ENCODE measurements around the gene NLRC5. TPM values are rescaled to one million over a fixed set of nuclear protein-coding genes. Genes with fewer than 3 reads are reported as not detected.
"Not testable (repeated sequence)": the region's sequence is repeated elsewhere in the genome, so short reads cannot be mapped to it uniquely, and the experiment has no call there.

The NLRC5 gene
- total and polyA plus RNA-seq, 8 donors, result 4.6 to 26.6 (median 9.9) TPM

GRCh38 chr16:57058291-57058861 is 69.0 kb downstream of the NLRC5 start:
- H3K4me3 ChIP-seq, result no peak overlapping the region
- no peaks in the 10 kb centered on the region for H3K4me1 ChIP-seq
- no peaks in the 10 kb centered on the region for H3K36me3 ChIP-seq
- ATAC-seq (no peak), FAIRE-seq (no peak), DNase-seq (no peak)
- no peaks in the 10 kb centered on the region for H3K27me3 ChIP-seq
- H3K27ac ChIP-seq, result no peak overlapping the region
- 75 to 77% methylated on average over 9 of the region's 9 CpGs for WGBS, 2 donors
- no peaks in the 10 kb centered on the region for H3K9me3 ChIP-seq
- no peak for TF ChIP-seq CTCF (IDR thresholded peaks at IDR 0.05)
- intact Hi-C loops (cut with DNase I), result no loop called here

- no peak overlapping the region for H3K27ac ChIP-seq
- DNase-seq (no peak), FAIRE-seq (no peak), ATAC-seq (no peak)
- H3K36me3 ChIP-seq, result no peaks in the 10 kb centered on the region
- no peak overlapping the region for H3K4me3 ChIP-seq
- no peaks in the 10 kb centered on the region for H3K4me1 ChIP-seq
- H3K27me3 ChIP-seq, result no peaks in the 10 kb centered on the region
- no peaks in the 10 kb centered on the region for H3K9me3 ChIP-seq
- TF ChIP-seq CTCF (IDR thresholded peaks at IDR 0.05), result no peak
- intact Hi-C loops (cut with DNase I), result no loop called here
- WGBS, 2 donors, result 72 to 75% methylated on average over 9 of the region's 9 CpGs
Observed at GRCh38 chr16:57060323-57061083, 71.1 kb downstream of the NLRC5 start.

GRCh38 chr16:57061084-57061905 is 71.9 kb downstream of the NLRC5 start:
- Histone ChIP-seq H3K4me1 (no peaks in the 10 kb centered on the region), H3K27ac (no peak overlapping the region), H3K36me3 (no peaks in the 10 kb centered on the region), H3K27me3 (no peaks in the 10 kb centered on the region), H3K9me3 (no peaks in the 10 kb centered on the region), H3K4me3 (no peak overlapping the region)
- TF ChIP-seq CTCF (IDR thresholded peaks at IDR 0.05), result no peak
- 48 to 62% methylated on average over 11 of the region's 11 CpGs for WGBS, 2 donors
- FAIRE-seq (no peak), DNase-seq (peak in 2 of 6 donors; percentile 22 to 60), ATAC-seq (peak in 3 of 4 donors; percentile 52 to 72 (median 56))
- intact Hi-C loops (cut with DNase I), result no loop called here

GRCh38 chr16:57062329-57062728 is 73.0 kb downstream of the NLRC5 start:
- Histone ChIP-seq H3K4me1 (no peaks in the 10 kb centered on the region), H3K9me3 (no peaks in the 10 kb centered on the region), H3K36me3 (no peaks in the 10 kb centered on the region), H3K4me3 (no peak overlapping the region), H3K27ac (no peak overlapping the region), H3K27me3 (no peaks in the 10 kb centered on the region)
- DNase-seq, result no peak
- no peak for ATAC-seq
- TF ChIP-seq CTCF (IDR thresholded peaks at IDR 0.05), result no peak
- 71% methylated on average over 8 of the region's 8 CpGs for WGBS, 2 donors
- FAIRE-seq, result no peak
- intact Hi-C loops (cut with DNase I), result no loop called here

GRCh38 chr16:57063189-57063588 is 73.8 kb downstream of the NLRC5 start:
- H3K27me3 ChIP-seq; H3K36me3 ChIP-seq; intact Hi-C loops (cut with DNase I); H3K4me1 ChIP-seq; FAIRE-seq; H3K4me3 ChIP-seq; DNase-seq; H3K9me3 ChIP-seq; H3K27ac ChIP-seq; ATAC-seq: not testable (repeated sequence)
- 86 to 96% methylated on average over 8 of the region's 8 CpGs for WGBS, 2 donors

All from pancreas (tissue), 10 donors.